Mesendoderm (in vitro differentiated cells): ENCODE data around the gene BMX.

Experiments
- DNase-seq: peaks from one replicate; pipeline ENCODE4 v3.0.0; 2013
- H2AK5ac ChIP-seq: 2 replicates; pipeline ENCODE4 v1.6.1; 2013; ENCODE audit warnings: low read length, inconsistent platforms
- H2BK120ac ChIP-seq: 2 replicates; pipeline ENCODE4 v1.6.1; 2013; ENCODE audit warnings: low read depth, mild to moderate bottlenecking, low read length, moderate library complexity, mixed read lengths
- H2BK15ac ChIP-seq: replicated peaks from 2 replicates; pipeline ENCODE4 v1.6.1; 2013; ENCODE audit warnings: low read depth, mild to moderate bottlenecking, moderate library complexity
- H2BK5ac ChIP-seq: 2 replicates; pipeline ENCODE4 v1.6.1; 2013; ENCODE audit warnings: low read length, inconsistent platforms
- H3K18ac ChIP-seq: 2 replicates; pipeline ENCODE4 v1.6.1; 2013; ENCODE audit warnings: mild to moderate bottlenecking, low read length, mixed read lengths
- H3K23ac ChIP-seq: one replicate; pipeline ENCODE4 v1.6.1; 2013; ENCODE audit warnings: low read length
- H3K27ac ChIP-seq: 2 replicates; pipeline ENCODE4 v1.5.1; 2013; ENCODE audit warnings: low read depth, mild to moderate bottlenecking, inconsistent platforms, low read length, moderate library complexity
- H3K27me3 ChIP-seq: 2 replicates; pipeline ENCODE4 v1.6.1; 2013; ENCODE audit warnings: low read length, control low read depth, mild to moderate bottlenecking, inconsistent platforms; ENCODE audit not compliant: insufficient read depth, poor library complexity
- H3K36me3 ChIP-seq: 2 replicates; pipeline ENCODE4 v1.6.1; 2013; ENCODE audit warnings: low read length, inconsistent platforms; ENCODE audit not compliant: control insufficient read depth, insufficient read depth
- H3K4ac ChIP-seq: one replicate; pipeline ENCODE4 v1.6.1; 2013; ENCODE audit warnings: low read depth, mild to moderate bottlenecking, low read length, moderate library complexity
- H3K4me1 ChIP-seq: 2 replicates; pipeline ENCODE4 v1.6.1; 2013; ENCODE audit warnings: low read depth, low read length, inconsistent platforms; ENCODE audit not compliant: control insufficient read depth
- H3K4me2 ChIP-seq: 2 replicates; pipeline ENCODE4 v1.6.1; 2013; ENCODE audit warnings: low read length
- H3K4me3 ChIP-seq: 2 replicates; pipeline ENCODE4 v1.5.1; 2013; ENCODE audit warnings: mild to moderate bottlenecking, low read length
- H3K56ac ChIP-seq: one replicate; pipeline ENCODE4 v1.6.1; 2013; ENCODE audit warnings: low read length
- H3K79me1 ChIP-seq: 2 replicates; pipeline ENCODE4 v1.6.1; 2013; ENCODE audit warnings: low read length, inconsistent platforms
- H3K79me2 ChIP-seq: 2 replicates; pipeline ENCODE4 v1.6.1; 2013; ENCODE audit warnings: mild to moderate bottlenecking, low read length; ENCODE audit not compliant: control insufficient read depth, insufficient read depth
- H3K9ac ChIP-seq: 2 replicates; pipeline ENCODE4 v1.6.1; 2013; ENCODE audit warnings: low read length, inconsistent platforms
- H4K5ac ChIP-seq: one replicate; pipeline ENCODE4 v1.6.1; 2013; ENCODE audit warnings: low read length
- H4K8ac ChIP-seq: one replicate; pipeline ENCODE4 v1.6.1; 2013; ENCODE audit warnings: low read depth, mild to moderate bottlenecking, control low read depth, low read length, moderate library complexity
- WGBS: extraction: QIAGEN DNeasy Blood & Tissue Kit; methylation state at CpG from one replicate; pipeline ENCODE4 v1.1.7; 2013; ENCODE audit warnings: low lambda C conversion rate, missing lambda C conversion rate; ENCODE audit not compliant: insufficient coverage; ENCODE audit errors: extremely low coverage; 5-methylcytosine and 5-hydroxymethylcytosine counted together

Gene BMX

GRCh38 chrX:15564981-15565579 lies 64.5 kb downstream of the BMX start:
- H2BK5ac ChIP-seq: no peak overlapping the region
- H3K4ac ChIP-seq: no peak overlapping the region
- no peak overlapping the region for H4K5ac ChIP-seq
- H3K23ac ChIP-seq: no peak overlapping the region
- H3K27me3 ChIP-seq: no peaks in the 10 kb centered on the region
- no peak overlapping the region for H2BK120ac ChIP-seq
- no peaks in the 10 kb centered on the region for H3K4me1 ChIP-seq
- H3K56ac ChIP-seq: no peak overlapping the region
- no peak overlapping the region for H3K9ac ChIP-seq
- H3K36me3 ChIP-seq: no peaks in the 10 kb centered on the region
- H2BK15ac ChIP-seq: no peak overlapping the region
- no peak overlapping the region for H3K27ac ChIP-seq
- no peaks in the 10 kb centered on the region for H3K79me1 ChIP-seq
- H2AK5ac ChIP-seq: no peak overlapping the region
- H3K79me2 ChIP-seq: no peaks in the 10 kb centered on the region
- no peak overlapping the region for H3K4me3 ChIP-seq
- WGBS: no CpG with 5 or more reads among the region's 5 CpGs
- no peak overlapping the region for H4K8ac ChIP-seq
- peak; percentile 68 for DNase-seq
- no peak overlapping the region for H3K4me2 ChIP-seq
- no peak overlapping the region for H3K18ac ChIP-seq

GRCh38 chrX:15566244-15566643 lies 65.6 kb downstream of the BMX start:
- Histone ChIP-seq H3K79me1 (no peaks in the 10 kb centered on the region), H3K4me3 (no peak overlapping the region), H3K79me2 (no peaks in the 10 kb centered on the region), H4K5ac (no peak overlapping the region), H2BK5ac (no peak overlapping the region), H3K27ac (no peak overlapping the region), H3K4ac (no peak overlapping the region), H3K18ac (no peak overlapping the region), H3K56ac (no peak overlapping the region), H3K23ac (no peak overlapping the region), H3K4me1 (no peaks in the 10 kb centered on the region), H3K4me2 (no peak overlapping the region), H3K9ac (no peak overlapping the region), H2BK15ac (no peak overlapping the region), H3K27me3 (no peaks in the 10 kb centered on the region), H3K36me3 (no peaks in the 10 kb centered on the region), H4K8ac (no peak overlapping the region), H2AK5ac (no peak overlapping the region), H2BK120ac (no peak overlapping the region)
- peak; percentile 31 for DNase-seq
- no CpG with 5 or more reads among the region's 1 CpG for WGBS

- Histone ChIP-seq H3K4me2 (no peak overlapping the region), H3K9ac (no peak overlapping the region), H3K23ac (no peak overlapping the region), H2BK15ac (no peak overlapping the region), H3K36me3 (no peaks in the 10 kb centered on the region), H3K4ac (no peak overlapping the region), H3K27me3 (no peaks in the 10 kb centered on the region), H3K4me1 (no peaks in the 10 kb centered on the region), H3K27ac (no peak overlapping the region), H2AK5ac (no peak overlapping the region), H3K4me3 (no peak overlapping the region), H2BK120ac (no peak overlapping the region), H3K79me1 (no peaks in the 10 kb centered on the region), H3K56ac (no peak overlapping the region), H2BK5ac (no peak overlapping the region), H4K5ac (no peak overlapping the region), H3K18ac (no peak overlapping the region), H4K8ac (no peak overlapping the region), H3K79me2 (no peaks in the 10 kb centered on the region)
- DNase-seq: no peak
- WGBS: no CpG with 5 or more reads among the region's 1 CpG
Observed at GRCh38 chrX:15567267-15567666, 66.7 kb downstream of the BMX start.

GRCh38 chrX:15567886-15568616 lies 67.4 kb downstream of the BMX start:
- Histone ChIP-seq H2AK5ac (no peak overlapping the region), H2BK15ac (no peak overlapping the region), H3K4me1 (no peaks in the 10 kb centered on the region), H3K4me2 (no peak overlapping the region), H3K79me1 (no peaks in the 10 kb centered on the region), H4K8ac (no peak overlapping the region), H3K56ac (no peak overlapping the region), H3K4me3 (no peak overlapping the region), H2BK5ac (no peak overlapping the region), H3K79me2 (no peaks in the 10 kb centered on the region), H3K4ac (no peak overlapping the region), H4K5ac (no peak overlapping the region), H3K9ac (no peak overlapping the region), H3K23ac (no peak overlapping the region), H3K27me3 (no peaks in the 10 kb centered on the region), H3K36me3 (no peaks in the 10 kb centered on the region), H2BK120ac (no peak overlapping the region), H3K18ac (no peak overlapping the region), H3K27ac (no peak overlapping the region)
- WGBS: no CpG with 5 or more reads among the region's 7 CpGs
- DNase-seq: peak; percentile 5

- Histone ChIP-seq H3K27ac (no peak overlapping the region), H4K8ac (no peak overlapping the region), H2AK5ac (no peak overlapping the region), H3K79me2 (no peaks in the 10 kb centered on the region), H3K23ac (no peak overlapping the region), H2BK15ac (no peak overlapping the region), H3K4me2 (no peak overlapping the region), H3K36me3 (no peaks in the 10 kb centered on the region), H2BK120ac (no peak overlapping the region), H3K4me1 (no peaks in the 10 kb centered on the region), H3K79me1 (no peaks in the 10 kb centered on the region), H3K9ac (no peak overlapping the region), H4K5ac (no peak overlapping the region), H3K4ac (no peak overlapping the region), H3K56ac (no peak overlapping the region), H3K4me3 (no peak overlapping the region), H3K27me3 (no peaks in the 10 kb centered on the region), H3K18ac (no peak overlapping the region), H2BK5ac (no peak overlapping the region)
- no CpG with 5 or more reads among the region's 1 CpG for WGBS
- DNase-seq: no peak
Observed at GRCh38 chrX:15570145-15570544, 69.5 kb downstream of the BMX start.

- H2BK5ac ChIP-seq: no peak overlapping the region
- H3K79me2 ChIP-seq: no peaks in the 10 kb centered on the region
- H3K4me2 ChIP-seq: no peak overlapping the region
- H3K27me3 ChIP-seq: no peaks in the 10 kb centered on the region
- H3K18ac ChIP-seq: no peak overlapping the region
- no peak overlapping the region for H2AK5ac ChIP-seq
- no peak overlapping the region for H3K56ac ChIP-seq
- H3K79me1 ChIP-seq: no peaks in the 10 kb centered on the region
- H3K9ac ChIP-seq: no peak overlapping the region
- WGBS: no CpG with 5 or more reads among the region's 2 CpGs
- no peak overlapping the region for H3K23ac ChIP-seq
- no peak overlapping the region for H3K4me3 ChIP-seq
- no peak overlapping the region for H2BK120ac ChIP-seq
- no peak for DNase-seq
- H4K8ac ChIP-seq: no peak overlapping the region
- no peak overlapping the region for H4K5ac ChIP-seq
- H3K27ac ChIP-seq: no peak overlapping the region
- H3K4me1 ChIP-seq: no peaks in the 10 kb centered on the region
- no peak overlapping the region for H3K4ac ChIP-seq
- H3K36me3 ChIP-seq: no peaks in the 10 kb centered on the region
- no peak overlapping the region for H2BK15ac ChIP-seq
Observed at GRCh38 chrX:15574017-15574416, 73.4 kb downstream of the BMX start.
